GM23248 (cell line): ENCODE data around the gene RER1. TPM values are rescaled to one million over a fixed set of nuclear protein-coding genes. Genes with fewer than 3 reads are reported as not detected.

Experiments
- DNase-seq: peaks from one replicate; pipeline ENCODE4 v3.0.0-alpha.2; 2015
- H2AFZ ChIP-seq: fragments of 200-600 bp; sonication (generic); 2 replicates; pipeline ENCODE4 v1.6.1; 2016; ENCODE audit warnings: antibody characterized with exemption
- H3F3A ChIP-seq: fragments of 200-600 bp; sonication (generic); 2 replicates; pipeline ENCODE4 v1.6.1; 2016; ENCODE audit warnings: mild to moderate bottlenecking, antibody characterized with exemption, mixed run types; ENCODE audit not compliant: insufficient read depth
- H3K27ac ChIP-seq: fragments of 200-600 bp; sonication (generic); 2 replicates; pipeline ENCODE4 v1.5.1; 2016; ENCODE audit warnings: mild to moderate bottlenecking
- H3K27me3 ChIP-seq: fragments of 200-600 bp; sonication (generic); replicated peaks from 2 replicates; pipeline ENCODE4 v1.6.1; 2016; ENCODE audit warnings: mild to moderate bottlenecking; ENCODE audit not compliant: insufficient read depth
- H3K36me3 ChIP-seq: fragments of 200-600 bp; sonication (generic); 2 replicates; pipeline ENCODE4 v1.6.1; 2016; ENCODE audit warnings: low read depth, mild to moderate bottlenecking
- H3K4me1 ChIP-seq: fragments of 200-600 bp; sonication (generic); 2 replicates; pipeline ENCODE4 v1.6.1; 2016; ENCODE audit warnings: mild to moderate bottlenecking; ENCODE audit not compliant: insufficient read depth
- H3K4me2 ChIP-seq: fragments of 200-600 bp; sonication (generic); one replicate; pipeline ENCODE4 v1.6.1; 2016; ENCODE audit warnings: mild to moderate bottlenecking; ENCODE audit not compliant: unreplicated experiment
- H3K4me3 ChIP-seq: fragments of 200-600 bp; sonication (generic); 2 replicates; pipeline ENCODE4 v1.5.1; 2016; ENCODE audit warnings: mild to moderate bottlenecking
- H3K79me2 ChIP-seq: fragments of 200-600 bp; sonication (generic); 2 replicates; pipeline ENCODE4 v1.6.1; 2016; ENCODE audit warnings: mild to moderate bottlenecking; ENCODE audit not compliant: insufficient read depth
- H3K9ac ChIP-seq: fragments of 200-600 bp; sonication (generic); 2 replicates; pipeline ENCODE4 v1.6.1; 2016; ENCODE audit warnings: mild to moderate bottlenecking
- H3K9me2 ChIP-seq: fragments of 200-600 bp; sonication (generic); 2 replicates; pipeline ENCODE4 v1.6.1; 2016; ENCODE audit warnings: mixed run types, mild to moderate bottlenecking, moderate library complexity; ENCODE audit not compliant: insufficient read depth
- H3K9me3 ChIP-seq: fragments of 200-600 bp; sonication (generic); one replicate; pipeline ENCODE4 v1.6.1; 2017; ENCODE audit warnings: low read depth
- H4K20me1 ChIP-seq: fragments of 200-600 bp; sonication (generic); 2 replicates; pipeline ENCODE4 v1.6.0; 2016; ENCODE audit not compliant: insufficient read depth
- EZH2 ChIP-seq: fragments of 200-600 bp; sonication (generic); IDR thresholded peaks from 2 replicates; pipeline ENCODE4 v1.6.1; 2018; ENCODE audit warnings: antibody characterized with exemption, mild to moderate bottlenecking; ENCODE audit not compliant: insufficient read depth, poor library complexity, severe bottlenecking
- EZH2phosphoT487 ChIP-seq: fragments of 200-600 bp; sonication (generic); IDR thresholded peaks from 2 replicates; pipeline ENCODE4 v1.6.1; 2018; ENCODE audit warnings: antibody characterized with exemption, moderate library complexity, mild to moderate bottlenecking, low read depth; ENCODE audit not compliant: insufficient read depth
- WGBS, 2 experiments: methylation state at CpG; one replicate each; pipeline ENCODE4 v1.1.6; 2015 to 2017; ENCODE audit warnings: low lambda C conversion rate in 2 of 2, low coverage in 1 of 2; ENCODE audit errors: missing lambda C conversion rate in 2 of 2; 5-methylcytosine and 5-hydroxymethylcytosine counted together
- in situ Hi-C: fragments of 300-500 bp; cut with MboI; formaldehyde crosslinking; loops from 2 replicates; pipeline ENCODE4 v1.15.0; 2020
- polyA plus RNA-seq: library from polyadenylated mRNA; unstranded; fragments of >200 nt; fragmentation: Nextera tagmentation; extraction: Ambion mirVana; gene quantifications from 2 replicates; pipeline ENCODE4 v1.2.1, GENCODE V29; 2016
- total RNA-seq: library from RNA; depleted of rRNA; stranded (reverse); fragments of >200 nt; shearing (Covaris generic); gene quantifications from 2 replicates; pipeline ENCODE4 v1.2.3, GENCODE V29; 2014

RER1 gene
- total and polyA plus RNA-seq, 2 experiments from 2014 or later: 135 to 331 TPM

- TF ChIP-seq EZH2 (no peak), EZH2phosphoT487 (no peak)
- WGBS, 2 experiments: 55 to 68% methylated on average over 11 of the region's 11 CpGs
- H3K4me2 ChIP-seq: no peak overlapping the region
- H3K9ac ChIP-seq: no peak overlapping the region
- in situ Hi-C loops: loop anchor here (10.0 to 25.0 kb wide), 3 partner anchors 129 to 1009 kb away; partner anchors contain the start of gene ACTRT2
- no peaks in the 10 kb centered on the region for H3K36me3 ChIP-seq
- no peaks in the 10 kb centered on the region for H4K20me1 ChIP-seq
- no peak overlapping the region for H3K27ac ChIP-seq
- no peak for DNase-seq
- no peaks in the 10 kb centered on the region for H3F3A ChIP-seq
- H3K9me2 ChIP-seq: no peaks in the 10 kb centered on the region
- H3K27me3 ChIP-seq: peaks cover 6% of the 10 kb centered on the region
- no peak overlapping the region for H3K4me3 ChIP-seq
- no peak overlapping the region for H2AFZ ChIP-seq
- no peaks in the 10 kb centered on the region for H3K4me1 ChIP-seq
- H3K79me2 ChIP-seq: peaks cover 16% of the 10 kb centered on the region
- H3K9me3 ChIP-seq: no peaks in the 10 kb centered on the region
Measured at GRCh38 chr1:2415337-2415736, 23.7 kb downstream of the RER1 start.

GRCh38 chr1:2415801-2416208 is 24.2 kb downstream of the RER1 start:
- Histone ChIP-seq H3K4me2 (no peak overlapping the region), H3K27me3 (peaks cover 6% of the 10 kb centered on the region), H3K4me3 (no peak overlapping the region), H3F3A (no peaks in the 10 kb centered on the region), H3K27ac (no peak overlapping the region), H3K9me2 (no peaks in the 10 kb centered on the region), H3K79me2 (peaks cover 14% of the 10 kb centered on the region), H2AFZ (no peak overlapping the region), H3K9me3 (no peaks in the 10 kb centered on the region), H4K20me1 (no peaks in the 10 kb centered on the region), H3K36me3 (no peaks in the 10 kb centered on the region), H3K4me1 (no peaks in the 10 kb centered on the region), H3K9ac (no peak overlapping the region)
- no peak for TF ChIP-seq EZH2
- TF ChIP-seq EZH2phosphoT487: no peak
- no peak for DNase-seq
- in situ Hi-C loops: loop anchor here (10.0 to 25.0 kb wide), 3 partner anchors 129 to 1009 kb away; partner anchors contain the start of gene ACTRT2
- 63 to 70% methylated on average over 18 to 19 of the region's 19 CpGs for WGBS, 2 experiments

DNA sequence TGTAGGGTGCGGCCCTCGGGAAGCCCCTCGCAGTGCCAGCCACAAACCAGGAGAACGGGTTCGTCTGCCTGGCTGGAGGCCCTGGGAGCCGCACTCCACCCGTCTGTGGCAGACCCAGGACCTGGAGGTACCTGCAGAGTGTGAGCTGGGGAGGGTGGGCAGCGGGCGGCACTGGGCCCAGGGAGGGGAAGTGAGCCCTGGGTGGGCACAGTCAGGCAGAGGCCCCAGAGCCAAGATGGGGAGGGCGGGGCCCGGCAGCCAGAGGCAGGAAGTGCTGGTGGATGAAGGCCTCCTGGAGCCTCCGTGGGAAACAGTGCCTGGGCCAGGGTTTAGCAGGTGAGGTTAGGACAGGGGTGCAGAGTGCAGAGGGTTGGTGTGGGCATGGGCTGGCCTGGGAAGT is 24.8 kb downstream of the RER1 start:
- 22 to 37% methylated on average over 9 to 12 of the region's 12 CpGs for WGBS, 2 experiments
- H4K20me1 ChIP-seq: no peaks in the 10 kb centered on the region
- H3K79me2 ChIP-seq: peaks cover 8% of the 10 kb centered on the region
- no peak overlapping the region for H3K4me2 ChIP-seq
- H3K4me1 ChIP-seq: no peaks in the 10 kb centered on the region
- no peaks in the 10 kb centered on the region for H3F3A ChIP-seq
- no peaks in the 10 kb centered on the region for H3K9me2 ChIP-seq
- H3K27ac ChIP-seq: no peak overlapping the region
- H3K9me3 ChIP-seq: no peaks in the 10 kb centered on the region
- in situ Hi-C loops: loop anchor here (10.0 to 25.0 kb wide), 3 partner anchors 128 to 1008 kb away; partner anchors contain the start of gene ACTRT2
- H3K4me3 ChIP-seq: no peak overlapping the region
- no peak overlapping the region for H3K9ac ChIP-seq
- peaks cover 12% of the 10 kb centered on the region for H3K27me3 ChIP-seq
- TF ChIP-seq EZH2phosphoT487: no peak
- TF ChIP-seq EZH2: no peak
- no peak for DNase-seq
- H2AFZ ChIP-seq: no peak overlapping the region
- no peaks in the 10 kb centered on the region for H3K36me3 ChIP-seq

- H3K4me2 ChIP-seq: no peak overlapping the region
- no peak for DNase-seq
- no peak for TF ChIP-seq EZH2
- TF ChIP-seq EZH2phosphoT487: no peak
- H3K4me3 ChIP-seq: no peak overlapping the region
- no peaks in the 10 kb centered on the region for H3K36me3 ChIP-seq
- H2AFZ ChIP-seq: no peak overlapping the region
- no peaks in the 10 kb centered on the region for H3K9me3 ChIP-seq
- H3K27me3 ChIP-seq: peaks cover 14% of the 10 kb centered on the region
- H4K20me1 ChIP-seq: no peaks in the 10 kb centered on the region
- no peaks in the 10 kb centered on the region for H3K4me1 ChIP-seq
- H3K79me2 ChIP-seq: no peaks in the 10 kb centered on the region
- no peak overlapping the region for H3K27ac ChIP-seq
- 57 to 62% methylated on average over 13 of the region's 13 CpGs for WGBS, 2 experiments
- H3F3A ChIP-seq: no peaks in the 10 kb centered on the region
- in situ Hi-C loops: loop anchor here (10.0 to 25.0 kb wide), 3 partner anchors 128 to 1008 kb away; partner anchors contain the start of gene ACTRT2
- H3K9ac ChIP-seq: no peak overlapping the region
- H3K9me2 ChIP-seq: no peaks in the 10 kb centered on the region
Measured at GRCh38 chr1:2417083-2417832, 25.6 kb downstream of the RER1 start.
